ENCODE results near the gene PRKCD.

GRCh38 chr3:53215816-53216215 is 54.8 kb downstream of the PRKCD start:
- TF ChIP-seq EZH2phosphoT487 (IDR thresholded peaks at IDR 0.05; ENCODE audit: insufficient read depth, low read depth) (no peak), EZH2 (IDR thresholded peaks at IDR 0.05; ENCODE audit: insufficient read depth, poor library complexity, severe bottlenecking) (no peak)

Measured in GM23248 (cell line).